Measurements from ENCODE around the gene CELSR1. TPM values are rescaled to one million over a fixed set of nuclear protein-coding genes. Genes with fewer than 3 reads are reported as not detected.
A peak's percentile ranks its signal among the peaks of the same experiment; 100 is the strongest.

Gene CELSR1
- total and polyA plus RNA-seq, 2 of the 13 experiments (the other 11 are each of a cell fraction or from before 2014, with no cell fraction given) = 0.78 to 1.8 TPM

- TF ChIP-seq THAP7 (CRISPR knock-in tag; IDR thresholded peaks at IDR 0.05) = no peak
- 0 out of 2 replicates have a peak, but pooled peaks have one; percentile 36 for TF ChIP-seq CSRNP1 (CRISPR knock-in tag; IDR thresholded peaks at IDR 0.05)
- 0 out of 2 replicates have a peak, but pooled peaks have one; percentile 2 for TF ChIP-seq ZNF761 (CRISPR knock-in tag; conservative IDR thresholded peaks at IDR 0.05)
- no peak for TF ChIP-seq KDM1A (CRISPR knock-in tag; IDR thresholded peaks at IDR 0.05)
- TF ChIP-seq ZBTB38 (CRISPR knock-in tag; IDR thresholded peaks at IDR 0.05) = no peak
- no peak for TF ChIP-seq DPF2 (CRISPR knock-in tag; IDR thresholded peaks at IDR 0.05; ENCODE audit: borderline replicate concordance, low read depth)
- no peak for TF ChIP-seq ZXDC (CRISPR knock-in tag; IDR thresholded peaks at IDR 0.05)
- no peak for TF ChIP-seq BRF2 (CRISPR knock-in tag; IDR thresholded peaks at IDR 0.05)
- TF ChIP-seq REPIN1 (CRISPR knock-in tag; IDR thresholded peaks at IDR 0.05; ENCODE audit: borderline replicate concordance, low read depth) = 0 out of 2 replicates have a peak, but pooled peaks have one; percentile 23
- TF ChIP-seq ZNF710 (CRISPR knock-in tag; IDR thresholded peaks at IDR 0.05; ENCODE audit: borderline replicate concordance) = 0 out of 2 replicates have a peak, but pooled peaks have one; percentile 17
- TF ChIP-seq SAFB2 (CRISPR knock-in tag; IDR thresholded peaks at IDR 0.05; ENCODE audit: borderline replicate concordance, low read depth) = no peak; the same call in 1 of the 2 replicates
- no peak for TF ChIP-seq CENPBD1 (CRISPR knock-in tag; IDR thresholded peaks at IDR 0.05; ENCODE audit: borderline replicate concordance, low read depth)
- no peak for TF ChIP-seq ZNF672 (CRISPR knock-in tag; IDR thresholded peaks at IDR 0.05)
- TF ChIP-seq ZBTB1 (CRISPR knock-in tag; IDR thresholded peaks at IDR 0.05; ENCODE audit: borderline replicate concordance) = no peak
- TF ChIP-seq HNRNPL (IDR thresholded peaks at IDR 0.05; ENCODE audit: low read depth, low read length) = peak; percentile 72; the same call in 1 of the 2 replicates
- TF ChIP-seq RFX1 (IDR thresholded peaks at IDR 0.05) = no peak
Measured at GRCh38 chr22:46577368-46578249, 40.2 kb upstream of the CELSR1 start (continued).
